Activated naive CD4-positive, alpha-beta T cell treated with anti-CD3 and anti-CD28 coated beads for 36 hours (primary cell): Measurements from ENCODE around the gene ADAP1. TPM values are rescaled to one million over a fixed set of nuclear protein-coding genes. Genes with fewer than 3 reads are reported as not detected.
"Not testable (repeated sequence)": the region's sequence is repeated elsewhere in the genome, so short reads cannot be mapped to it uniquely, and the experiment has no call there.

Source experiments
- CTCF ChIA-PET: fragments of 350-600 bp; sonication (Branson Sonifier 250); formaldehyde crosslinking; loops from one replicate; lab custom pipeline; 2021; ENCODE audit warnings: antibody characterized with exemption; lab: Charles Lee
- DNase-seq: peaks from one replicate; pipeline ENCODE4 v3.0.0-alpha.2; 2020
- H3K27ac Mint-ChIP-seq: one replicate; pipeline ENCODE4 v1.8.0; 2021; ENCODE audit warnings: mild to moderate bottlenecking, mixed read lengths
- H3K27me3 Mint-ChIP-seq: one replicate; pipeline ENCODE4 v1.8.0; 2021; ENCODE audit warnings: low read depth, mixed read lengths
- H3K36me3 Mint-ChIP-seq: one replicate; pipeline ENCODE4 v1.8.0; 2021; ENCODE audit warnings: low read depth, mixed read lengths
- H3K4me1 Mint-ChIP-seq: one replicate; pipeline ENCODE4 v1.8.0; 2021; ENCODE audit warnings: low read depth, mixed read lengths
- H3K4me3 Mint-ChIP-seq: one replicate; pipeline ENCODE4 v1.8.0; 2021; ENCODE audit warnings: mild to moderate bottlenecking, moderate library complexity, mixed read lengths
- H3K9me3 Mint-ChIP-seq: one replicate; pipeline ENCODE4 v1.8.0; 2021; ENCODE audit warnings: mixed read lengths
- intact Hi-C: fragments of 100-400 bp; cut with micrococcal nuclease; formaldehyde crosslinking; loops from one replicate; pipeline ENCODE4 v1.15.1; 2023
- total RNA-seq, 2 experiments: library from RNA; stranded (reverse); gene quantifications; one replicate each; pipeline ENCODE4 v1.2.3, GENCODE V29; 2021

Gene ADAP1
- total RNA-seq, 2 experiments from 2014 or later, result 8.0 to 9.9 TPM

DNA sequence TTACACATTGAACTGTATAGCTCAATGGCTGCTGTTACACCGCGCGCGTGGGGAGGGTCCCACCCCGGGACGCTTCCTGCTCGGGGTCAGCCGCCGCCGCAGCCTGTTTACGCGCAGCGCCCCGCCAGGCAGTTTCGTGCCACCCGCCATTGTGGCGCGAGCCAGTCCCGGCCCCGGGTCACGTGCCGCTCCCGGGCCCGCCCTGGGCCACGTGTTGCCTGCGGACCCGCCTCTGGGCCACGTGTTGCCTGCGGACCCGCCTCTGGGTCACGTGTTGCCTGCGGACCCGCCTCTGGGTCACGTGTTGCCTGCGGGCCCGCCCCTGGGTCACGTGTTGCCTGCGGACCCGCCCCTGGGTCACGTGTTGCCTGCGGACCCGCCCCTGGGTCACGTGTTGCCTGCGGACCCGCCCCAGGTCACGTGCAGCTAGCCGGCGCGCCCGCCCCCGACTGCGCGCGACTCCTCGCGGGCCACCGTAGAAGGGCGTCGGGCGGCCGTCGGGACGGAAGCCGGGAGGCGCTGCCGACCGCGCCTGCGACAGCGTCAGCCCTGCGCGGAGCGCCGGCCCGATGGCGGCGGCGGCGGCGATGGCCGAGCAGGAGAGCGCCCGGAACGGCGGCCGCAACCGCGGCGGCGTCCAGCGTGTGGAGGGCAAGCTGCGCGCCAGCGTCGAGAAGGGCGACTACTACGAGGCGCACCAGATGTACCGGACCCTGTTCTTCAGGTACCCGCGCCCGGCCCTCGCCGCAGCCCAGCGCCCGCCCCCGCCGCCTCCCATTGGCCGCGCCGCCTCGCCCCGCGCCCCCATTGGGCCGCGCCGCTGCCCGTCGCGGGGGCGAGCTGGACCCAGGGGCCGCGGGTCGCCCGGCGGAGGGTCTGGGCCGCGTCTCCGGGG, 78.2 kb downstream of the ADAP1 start, which contains the start of gene GET4:
GET4 (plus strand) TSS at position 478 of the 895 bp plus-strand sequence; CDS start at position 570, 92 bp downstream.
- Mint-ChIP-seq H3K27me3 (no peaks in the 10 kb centered on the region), H3K4me1 (peaks cover 41% of the 10 kb centered on the region)
- CTCF ChIA-PET, result interaction anchor here (1.0 to 1.2 kb wide), 2 partner anchors 45 to 59 kb away, joined by 3 to 4 read pairs; partner anchors contain the start of gene SUN1

DNA sequence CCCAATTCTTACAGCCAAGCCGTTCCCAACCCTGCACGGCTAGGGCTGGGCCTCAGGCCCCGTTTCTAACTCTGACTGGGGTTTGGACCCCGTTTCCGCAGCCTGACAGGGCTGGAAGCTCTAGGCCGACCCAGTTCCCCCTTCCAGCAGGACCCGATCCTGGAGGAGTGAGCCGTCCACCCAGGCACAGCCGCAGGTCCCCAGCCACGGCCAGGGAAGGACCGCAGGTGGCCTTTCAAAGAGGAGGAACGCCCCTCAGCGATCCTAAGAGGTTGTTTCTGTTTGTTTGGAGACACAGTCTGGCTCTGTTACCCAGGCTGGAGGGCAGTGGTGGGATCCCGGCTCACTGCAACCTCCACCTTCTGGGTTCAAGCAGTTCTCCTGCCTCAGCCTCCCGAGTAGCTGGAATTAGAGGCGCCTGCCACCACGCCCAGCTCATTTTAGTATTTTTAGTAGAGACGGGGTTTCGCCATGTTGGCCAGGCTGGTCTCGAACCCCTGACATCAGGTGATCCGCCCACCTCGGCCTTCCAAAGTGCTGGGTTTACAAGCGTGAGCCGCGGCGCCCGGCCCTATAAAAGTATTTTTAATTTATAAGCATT, 78.9 kb downstream of the ADAP1 start:
- H3K27ac Mint-ChIP-seq, result peak overlapping the region; percentile 63
- no peaks in the 10 kb centered on the region for H3K27me3 Mint-ChIP-seq
- peak overlapping the region; percentile 12 for H3K4me3 Mint-ChIP-seq
- peaks cover 19% of the 10 kb centered on the region for H3K36me3 Mint-ChIP-seq
- no peaks in the 10 kb centered on the region for H3K9me3 Mint-ChIP-seq
- H3K4me1 Mint-ChIP-seq, result peaks cover 43% of the 10 kb centered on the region
- intact Hi-C loops, result loop anchor here (1.0 to 5.0 kb wide), 7 partner anchors 44 to 513 kb away; partner anchors contain the start of genes COX19 and ZFAND2A
- CTCF ChIA-PET, result interaction anchor here (1.0 to 1.2 kb wide), 2 partner anchors 44 to 58 kb away, joined by 3 to 4 read pairs; partner anchors contain the start of gene SUN1
- DNase-seq, result no peak

More for the DNA sequence above, 78.2 kb downstream of the ADAP1 start, which contains the start of gene GET4:
- H3K4me3 Mint-ChIP-seq, result peak within 1 kb of the TSS; percentile 96
- peak within 1 kb of the TSS; percentile 82 for H3K27ac Mint-ChIP-seq
- no peaks in the 10 kb centered on the region for H3K9me3 Mint-ChIP-seq
- peaks cover 16% of the 10 kb centered on the region for H3K36me3 Mint-ChIP-seq
- DNase-seq, result peak; percentile 97
- intact Hi-C loops, result loop anchor here (1.0 to 5.0 kb wide), 7 partner anchors 45 to 514 kb away; partner anchors contain the start of genes COX19 and ZFAND2A

DNA sequence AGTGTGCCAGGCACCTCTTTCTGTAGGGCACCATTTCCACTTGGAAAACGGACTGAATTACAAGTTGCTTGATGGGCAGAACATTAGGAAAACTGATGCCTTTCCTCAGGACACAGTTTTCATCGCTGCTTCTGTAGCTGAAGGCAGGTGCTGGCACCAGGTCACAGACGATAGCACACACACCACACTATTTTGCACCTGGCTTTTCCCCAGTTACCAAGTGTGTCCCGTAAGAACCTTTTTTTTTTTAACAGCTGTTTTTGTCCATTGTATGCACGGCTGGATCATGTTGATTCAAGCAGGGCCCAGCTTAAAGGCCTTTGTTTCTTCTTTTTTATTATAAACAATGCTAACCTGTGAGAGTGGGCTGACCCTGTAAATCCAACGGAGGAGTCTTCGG, 79.4 kb downstream of the ADAP1 start:
- peaks cover 21% of the 10 kb centered on the region for H3K36me3 Mint-ChIP-seq
- H3K27me3 Mint-ChIP-seq, result no peaks in the 10 kb centered on the region
- intact Hi-C loops, result loop anchor here (5.0 kb wide), 1 partner anchor 287 kb away; the partner anchor contains the start of gene ZFAND2A
- CTCF ChIA-PET, result interaction anchor here (1.2 to 2.6 kb wide), 2 partner anchors 17 to 43 kb away, joined by 4 to 9 read pairs; partner anchors contain the start of gene SUN1
- no peaks in the 10 kb centered on the region for H3K9me3 Mint-ChIP-seq
- peak overlapping the region; percentile 41 for H3K27ac Mint-ChIP-seq
- peaks cover 41% of the 10 kb centered on the region for H3K4me1 Mint-ChIP-seq
- no peak overlapping the region for H3K4me3 Mint-ChIP-seq
- DNase-seq, result no peak

DNA sequence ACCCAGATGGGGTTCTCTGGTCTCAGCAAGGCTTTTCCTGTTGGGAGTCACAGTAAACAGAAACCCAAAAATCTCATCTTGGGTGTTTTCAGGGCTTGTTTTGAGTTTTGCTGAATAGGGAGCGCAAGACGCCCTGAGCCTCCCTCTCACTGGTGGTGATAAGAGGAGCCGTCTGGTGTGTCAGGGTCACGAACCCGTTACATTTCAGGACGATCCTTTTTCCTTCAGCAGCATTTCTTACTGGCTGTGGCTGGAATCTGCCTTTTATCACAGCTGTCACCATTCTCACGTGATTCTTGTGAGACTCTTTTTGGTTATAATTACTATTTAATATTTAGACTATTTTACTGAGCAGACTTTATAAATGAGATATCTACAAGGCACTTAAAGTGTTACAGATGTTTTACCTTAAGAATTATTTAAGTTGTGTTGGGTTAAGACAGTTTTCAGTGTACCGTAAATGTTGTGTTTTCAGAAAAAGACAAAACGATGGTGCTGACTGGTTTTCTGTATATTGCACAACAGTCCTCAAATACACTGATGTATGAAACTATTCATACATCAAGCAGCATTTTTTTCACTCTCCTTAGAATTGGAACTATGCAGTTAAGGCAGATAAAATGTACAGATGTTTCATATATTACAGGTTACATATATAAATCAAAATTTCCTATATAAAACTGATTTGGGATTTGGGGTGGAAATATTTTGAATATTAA, 80.3 kb downstream of the ADAP1 start:
- CTCF ChIA-PET, result interaction anchor here (0.6 to 2.6 kb wide), 13 partner anchors 9 to 555 kb away, joined by 3 to 13 read pairs (median 4); no protein-coding TSS in a partner anchor
- Mint-ChIP-seq H3K36me3 (peaks cover 23% of the 10 kb centered on the region), H3K4me3 (no peak overlapping the region), H3K27me3 (no peaks in the 10 kb centered on the region), H3K4me1 (peaks cover 39% of the 10 kb centered on the region), H3K9me3 (no peaks in the 10 kb centered on the region), H3K27ac (peak overlapping the region; percentile 80)
- DNase-seq, result no peak
- intact Hi-C loops, result no loop called here

DNA sequence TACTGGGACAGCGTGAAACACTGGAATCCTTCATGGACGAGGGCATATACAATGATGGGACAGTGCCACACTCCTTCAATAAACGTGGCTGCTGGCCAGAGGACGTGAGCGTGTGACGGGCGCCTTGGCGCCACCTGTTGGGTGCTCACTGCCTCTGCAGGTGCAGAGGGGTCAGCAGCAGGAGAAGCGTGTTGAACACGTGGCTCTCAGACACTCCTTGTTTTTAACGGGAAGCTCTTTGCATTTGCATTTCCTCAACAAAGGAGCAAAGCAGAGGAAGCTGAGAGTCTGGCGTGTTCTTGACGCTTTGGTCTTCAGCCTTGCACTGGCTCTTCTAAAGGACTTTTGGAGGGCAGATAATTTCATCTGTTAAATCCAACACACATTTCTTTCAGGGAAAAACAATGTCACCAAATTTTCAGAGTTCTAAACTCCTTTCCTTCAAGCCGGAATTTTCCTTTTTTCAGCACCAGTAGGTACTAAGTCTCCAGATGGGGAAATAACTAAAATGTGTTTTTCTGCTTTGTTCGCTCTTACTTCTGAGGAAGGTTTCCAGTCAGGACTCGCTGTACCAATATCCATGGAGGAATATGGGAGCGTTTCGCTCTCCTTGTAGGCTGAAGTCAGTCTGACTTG, 81.0 kb downstream of the ADAP1 start:
- DNase-seq, result peak; percentile 77
- H3K27me3 Mint-ChIP-seq, result no peaks in the 10 kb centered on the region
- no peak overlapping the region for H3K4me3 Mint-ChIP-seq
- no peaks in the 10 kb centered on the region for H3K9me3 Mint-ChIP-seq
- H3K36me3 Mint-ChIP-seq, result peaks cover 23% of the 10 kb centered on the region
- peak overlapping the region; percentile 80 for H3K27ac Mint-ChIP-seq
- intact Hi-C loops, result loop anchor here (1.0 to 2.0 kb wide), 3 partner anchors 41 to 551 kb away; partner anchors contain the start of gene SUN1
- H3K4me1 Mint-ChIP-seq, result peaks cover 36% of the 10 kb centered on the region
- CTCF ChIA-PET, result interaction anchor here (0.6 to 2.6 kb wide), 24 partner anchors 9 to 554 kb away, joined by 3 to 13 read pairs (median 4); no protein-coding TSS in a partner anchor

DNA sequence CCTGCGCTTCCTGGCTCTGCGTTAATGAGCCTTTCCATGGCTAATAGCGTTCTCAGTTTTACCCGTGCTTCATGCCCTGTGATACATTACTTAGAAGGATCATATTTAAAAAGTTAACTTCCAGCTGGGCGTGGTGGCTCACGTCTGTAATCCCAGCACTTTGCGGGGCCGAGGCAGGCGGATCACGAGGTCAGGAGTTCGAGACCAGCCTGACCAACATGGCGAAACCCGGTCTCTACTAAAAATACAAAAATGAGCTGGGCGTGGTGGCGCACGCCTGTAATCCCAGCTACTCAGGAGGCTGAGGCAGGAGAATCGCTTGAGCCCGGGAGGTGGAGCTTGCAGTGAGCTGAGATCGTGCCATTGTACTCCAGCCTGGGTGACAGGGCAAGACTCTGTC, 81.8 kb downstream of the ADAP1 start:
- H3K9me3 Mint-ChIP-seq, H3K4me3 Mint-ChIP-seq, DNase-seq, H3K27me3 Mint-ChIP-seq: not testable (repeated sequence)
- H3K36me3 Mint-ChIP-seq, result peaks cover 23% of the 10 kb centered on the region
- intact Hi-C loops, result loop anchor here (1.0 to 2.0 kb wide), 3 partner anchors 40 to 550 kb away; partner anchors contain the start of gene SUN1
- peak overlapping the region; percentile 80 for H3K27ac Mint-ChIP-seq
- H3K4me1 Mint-ChIP-seq, result peaks cover 30% of the 10 kb centered on the region
- CTCF ChIA-PET, result interaction anchor here (0.7 to 2.6 kb wide), 20 partner anchors 8 to 551 kb away, joined by 3 to 13 read pairs (median 5); no protein-coding TSS in a partner anchor

DNA sequence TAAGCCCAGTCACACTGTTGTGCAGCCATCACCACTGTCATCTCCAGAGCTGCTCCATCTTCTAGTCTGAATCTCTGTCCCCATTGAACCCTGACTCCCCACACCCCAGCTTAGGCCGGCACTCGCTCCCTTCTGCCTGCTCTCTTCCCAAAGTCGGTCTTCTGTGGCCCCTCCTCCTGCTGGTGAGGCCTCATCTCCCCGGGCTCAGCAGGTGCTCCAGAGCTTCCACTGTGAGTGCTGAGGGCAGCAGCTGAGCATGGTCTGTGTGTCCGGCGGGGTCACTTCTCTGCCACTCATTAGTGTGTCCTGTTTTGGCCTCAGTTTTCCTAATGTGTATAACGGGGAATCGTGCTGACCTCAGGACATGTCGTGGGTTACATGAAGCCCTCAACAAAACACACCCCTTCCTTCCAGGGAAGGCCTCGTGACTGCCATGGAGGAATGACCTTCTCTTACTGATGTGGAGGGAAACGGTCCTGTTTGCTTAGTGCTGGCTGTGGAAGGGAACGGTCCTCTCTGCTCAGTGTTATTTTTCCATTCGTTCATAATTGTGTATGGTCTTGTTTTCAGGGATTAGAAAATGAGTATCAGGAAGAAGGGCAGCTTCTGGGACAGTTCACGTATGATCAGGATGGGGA, 82.5 kb downstream of the ADAP1 start:
- Mint-ChIP-seq H3K36me3 (peaks cover 23% of the 10 kb centered on the region), H3K9me3 (no peaks in the 10 kb centered on the region), H3K4me1 (peaks cover 30% of the 10 kb centered on the region), H3K4me3 (no peak overlapping the region), H3K27me3 (no peaks in the 10 kb centered on the region), H3K27ac (no peak overlapping the region)
- intact Hi-C loops, result loop anchor here (2.0 kb wide), 1 partner anchor 549 kb away; no protein-coding TSS in a partner anchor
- CTCF ChIA-PET, result interaction anchor here (0.9 to 2.6 kb wide), 8 partner anchors 11 to 550 kb away, joined by 3 to 9 read pairs (median 5); no protein-coding TSS in a partner anchor
- DNase-seq, result no peak

DNA sequence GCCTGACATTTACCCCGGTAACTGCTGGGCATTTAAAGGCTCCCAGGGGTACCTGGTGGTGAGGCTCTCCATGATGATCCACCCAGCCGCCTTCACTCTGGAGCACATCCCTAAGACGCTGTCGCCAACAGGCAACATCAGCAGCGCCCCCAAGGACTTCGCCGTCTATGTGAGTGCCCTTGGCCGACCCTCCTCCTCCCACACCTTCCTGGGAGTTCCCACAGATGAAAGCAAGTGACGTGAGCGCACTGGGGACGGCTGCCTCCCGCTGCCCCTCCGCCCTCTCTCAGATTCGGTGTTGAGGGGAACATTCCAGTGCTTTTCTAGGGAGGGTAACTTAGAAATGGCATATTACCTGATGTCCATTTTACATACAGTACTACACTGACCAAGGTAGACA, 85.1 kb downstream of the ADAP1 start:
- Mint-ChIP-seq H3K9me3 (no peaks in the 10 kb centered on the region), H3K4me1 (peaks cover 30% of the 10 kb centered on the region), H3K36me3 (peaks cover 30% of the 10 kb centered on the region), H3K27ac (peak overlapping the region; percentile 46), H3K27me3 (no peaks in the 10 kb centered on the region), H3K4me3 (no peak overlapping the region)
- intact Hi-C loops, result no loop called here
- CTCF ChIA-PET, result interaction anchor here (0.7 to 2.0 kb wide), 2 partner anchors 83 to 337 kb away, joined by 9 to 10 read pairs; no protein-coding TSS in a partner anchor
- no peak for DNase-seq

DNA sequence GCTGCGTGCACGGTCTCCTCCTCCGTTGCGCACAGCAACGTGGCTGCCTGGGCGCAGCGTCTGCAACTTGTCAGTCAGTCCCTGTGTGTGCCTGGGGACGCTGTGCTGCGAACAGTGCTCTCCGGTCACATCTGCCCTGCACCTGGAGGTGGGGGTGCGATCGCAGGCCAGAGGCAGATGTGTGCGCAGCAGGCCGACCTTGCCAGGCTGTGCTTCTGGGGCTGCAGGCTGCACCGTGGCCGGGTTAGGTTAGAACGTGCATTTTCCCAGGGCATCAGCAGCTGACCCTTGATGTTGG, 86.3 kb downstream of the ADAP1 start:
- H3K4me1 Mint-ChIP-seq, result peaks cover 20% of the 10 kb centered on the region
- no peak overlapping the region for H3K4me3 Mint-ChIP-seq
- DNase-seq, result no peak
- no peaks in the 10 kb centered on the region for H3K9me3 Mint-ChIP-seq
- peaks cover 23% of the 10 kb centered on the region for H3K36me3 Mint-ChIP-seq
- CTCF ChIA-PET, result no interaction called here
- H3K27ac Mint-ChIP-seq, result no peak overlapping the region
- intact Hi-C loops, result no loop called here
- no peaks in the 10 kb centered on the region for H3K27me3 Mint-ChIP-seq

DNA sequence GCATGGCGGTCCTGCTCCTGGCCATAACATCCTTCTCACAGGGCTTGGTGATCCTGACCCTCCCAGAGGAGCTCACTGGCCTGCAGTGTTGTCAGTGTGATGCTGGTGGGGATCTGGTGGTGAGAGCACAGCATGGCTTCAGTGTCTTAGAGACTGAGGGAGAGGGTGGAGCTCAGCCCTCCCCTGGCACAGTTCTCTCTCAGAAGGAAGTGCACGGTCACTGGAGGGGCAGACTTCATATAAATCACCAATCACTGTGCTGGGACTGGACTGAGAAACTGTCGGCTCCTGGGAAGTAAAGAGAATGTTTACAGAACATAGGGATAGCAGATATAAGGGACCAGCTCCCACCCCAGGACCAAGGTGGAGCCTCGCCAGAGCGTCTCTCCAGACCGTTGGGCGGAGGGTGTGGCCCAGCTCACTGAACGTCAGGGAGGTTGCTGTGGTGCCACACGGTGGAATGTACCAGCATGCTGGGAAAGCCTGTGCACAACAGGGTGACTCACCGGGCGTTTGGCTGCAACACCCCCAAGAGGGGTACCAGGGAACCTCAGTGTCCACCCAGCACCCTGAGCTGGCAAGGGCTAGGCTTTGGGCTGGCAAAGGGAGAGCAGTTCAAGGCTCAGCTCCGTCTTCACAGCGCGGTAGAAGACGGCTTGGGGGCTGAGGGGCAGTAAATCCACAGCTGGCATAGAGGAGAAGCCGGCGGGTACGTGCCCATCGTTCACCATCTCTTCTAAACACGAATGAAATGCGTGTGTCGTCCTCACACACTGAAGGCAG, 86.9 kb downstream of the ADAP1 start:
- peaks cover 18% of the 10 kb centered on the region for H3K36me3 Mint-ChIP-seq
- intact Hi-C loops, result no loop called here
- no peak overlapping the region for H3K27ac Mint-ChIP-seq

More for the DNA sequence above, 86.9 kb downstream of the ADAP1 start:
- Mint-ChIP-seq H3K4me1 (peaks cover 18% of the 10 kb centered on the region), H3K4me3 (no peak overlapping the region), H3K27me3 (no peaks in the 10 kb centered on the region), H3K9me3 (no peaks in the 10 kb centered on the region)
- DNase-seq, result no peak
- CTCF ChIA-PET, result no interaction called here
